DMS79 treated with DMSO at 0.1 percent for 48 hours (cell line): ENCODE results near the gene MMP20.

Experiments
- DNase-seq: peaks from one replicate; lab custom pipeline; 2025; lab: John Stamatoyannopoulos, UW

Gene MMP20

DNA sequence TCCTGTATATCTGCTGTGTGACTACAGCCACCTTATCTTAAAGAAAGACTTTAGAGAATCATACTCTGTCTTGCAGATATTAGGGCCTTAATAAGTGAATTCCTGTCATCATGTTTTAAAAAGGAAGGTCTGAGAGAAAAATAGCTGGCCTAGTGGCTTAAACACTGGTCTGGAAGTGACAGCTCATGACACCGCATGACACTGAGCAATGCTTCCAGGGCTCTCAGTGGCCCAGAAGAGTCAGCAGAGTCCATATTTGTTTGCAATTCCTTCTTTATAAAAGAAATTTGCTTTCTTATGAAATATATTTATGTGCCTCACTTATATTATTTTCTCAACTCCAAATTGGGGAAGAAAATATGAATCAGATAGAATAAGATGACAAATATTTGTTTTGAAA is 33.0 kb downstream of the MMP20 start:
- DNase-seq, result no peak

GRCh38 chr11:102591160-102591718 is 33.9 kb downstream of the MMP20 start:
- DNase-seq, result no peak

DNA sequence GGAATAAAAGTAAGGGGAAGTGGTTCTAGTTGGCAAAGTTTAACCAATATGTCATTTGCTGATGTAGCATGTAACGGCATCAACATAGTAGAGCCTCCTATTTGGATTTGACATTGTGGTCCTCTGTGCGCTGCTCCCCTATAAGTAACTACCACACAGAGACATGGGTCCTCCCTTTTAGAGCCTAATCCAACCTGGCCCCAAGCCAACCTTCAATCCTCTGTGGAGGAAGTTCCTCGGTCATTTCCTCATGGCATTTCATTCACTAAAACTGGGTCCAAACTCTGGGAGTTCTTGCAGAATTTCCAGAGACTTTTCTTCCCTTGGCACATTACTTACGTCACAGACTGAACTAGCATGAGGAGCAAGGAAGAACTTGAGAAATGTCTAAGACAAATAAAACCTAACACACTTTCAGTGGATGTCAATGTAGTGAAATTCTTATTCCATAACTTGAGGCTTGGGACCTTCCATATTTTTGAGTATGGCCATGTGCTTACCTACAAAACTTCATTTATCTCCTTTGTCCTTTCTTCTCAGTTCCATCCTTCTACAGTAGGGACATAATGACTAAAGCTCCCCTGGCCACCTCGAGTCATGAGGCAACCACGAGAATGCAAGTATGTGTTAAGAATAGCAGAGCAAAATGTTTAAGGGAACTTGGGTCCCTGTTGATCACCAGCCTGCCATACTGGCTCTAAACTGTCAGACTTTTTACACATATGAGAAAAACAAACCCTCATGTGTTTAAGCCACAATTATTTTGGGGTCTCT is 34.7 kb downstream of the MMP20 start:
- DNase-seq, result no peak

DNA sequence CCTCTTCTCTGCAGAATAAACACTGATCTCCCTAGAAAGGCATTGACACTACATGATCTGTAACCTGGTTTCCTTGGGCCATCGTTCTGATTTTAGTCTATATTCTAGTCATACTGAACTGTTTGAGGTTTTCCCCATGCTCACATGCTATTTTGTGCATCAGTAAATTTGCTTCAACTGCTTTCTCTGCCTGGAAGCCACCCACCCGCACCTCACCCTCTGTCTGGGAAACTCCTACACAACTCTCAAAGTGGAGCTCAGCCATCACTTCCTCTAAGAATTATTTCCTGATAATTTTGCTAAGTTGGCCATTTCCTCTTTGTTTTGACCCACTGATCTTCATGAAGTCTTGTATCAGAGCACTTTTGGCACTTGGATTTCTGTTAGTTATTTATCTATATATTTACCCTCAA is 36.1 kb downstream of the MMP20 start:
- no peak for DNase-seq

DNA sequence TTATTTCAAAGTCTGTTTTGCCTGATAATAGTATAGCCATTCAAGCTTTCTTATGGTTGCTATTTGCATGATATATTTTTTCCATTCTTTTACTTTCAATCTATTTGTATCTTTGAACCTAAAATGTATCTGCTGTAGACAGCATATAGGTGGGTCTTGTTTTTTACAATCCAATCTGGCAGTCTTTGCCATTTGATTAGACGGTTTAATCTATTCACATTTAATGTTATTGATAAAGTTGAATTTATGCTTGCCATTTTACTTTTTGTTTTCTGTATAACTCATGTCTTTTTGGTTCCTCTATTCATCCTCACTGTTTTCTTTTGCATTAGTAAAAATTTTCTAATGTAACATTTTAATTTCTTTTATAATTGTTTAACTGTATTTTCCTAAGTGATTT is 37.4 kb downstream of the MMP20 start:
- no peak for DNase-seq

DNA sequence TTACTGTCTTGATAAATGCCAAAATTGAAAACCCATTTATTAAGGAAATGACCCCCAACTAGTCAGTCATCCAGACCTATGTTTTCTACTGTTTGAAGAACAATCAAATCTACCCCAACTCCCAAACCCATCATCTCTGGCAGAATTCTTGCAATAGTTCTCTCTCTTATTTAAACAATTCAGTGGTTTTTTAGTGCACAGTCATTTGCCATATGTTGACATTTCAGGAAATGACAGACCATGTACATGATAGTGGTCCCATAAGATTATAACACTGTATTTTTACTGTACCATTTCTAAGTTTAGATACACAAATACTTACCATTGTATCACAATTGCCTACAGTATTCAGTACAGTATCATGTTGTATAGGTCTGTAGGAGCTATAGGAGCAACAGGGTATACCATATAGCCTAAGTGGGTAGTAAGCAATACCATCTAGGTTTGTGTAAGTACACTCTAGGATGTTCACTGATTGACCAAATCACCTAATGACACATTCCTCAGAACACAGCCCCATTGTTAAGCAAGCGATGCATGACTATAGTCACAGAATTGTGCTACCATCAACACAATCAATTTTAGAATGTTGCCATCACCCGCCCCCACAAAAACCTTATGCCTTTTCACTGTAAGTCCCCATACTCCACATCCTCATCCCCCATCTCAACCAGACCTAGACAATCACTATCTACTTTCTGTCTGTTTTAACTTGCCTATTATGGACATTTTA is 41.8 kb downstream of the MMP20 start:
- DNase-seq, result no peak

- DNase-seq, result no peak
These were observed 43.0 kb downstream of the MMP20 start for GRCh38 chr11:102582140-102582539.

GRCh38 chr11:102581066-102581465 is 44.1 kb downstream of the MMP20 start:
- DNase-seq, result no peak

DNA sequence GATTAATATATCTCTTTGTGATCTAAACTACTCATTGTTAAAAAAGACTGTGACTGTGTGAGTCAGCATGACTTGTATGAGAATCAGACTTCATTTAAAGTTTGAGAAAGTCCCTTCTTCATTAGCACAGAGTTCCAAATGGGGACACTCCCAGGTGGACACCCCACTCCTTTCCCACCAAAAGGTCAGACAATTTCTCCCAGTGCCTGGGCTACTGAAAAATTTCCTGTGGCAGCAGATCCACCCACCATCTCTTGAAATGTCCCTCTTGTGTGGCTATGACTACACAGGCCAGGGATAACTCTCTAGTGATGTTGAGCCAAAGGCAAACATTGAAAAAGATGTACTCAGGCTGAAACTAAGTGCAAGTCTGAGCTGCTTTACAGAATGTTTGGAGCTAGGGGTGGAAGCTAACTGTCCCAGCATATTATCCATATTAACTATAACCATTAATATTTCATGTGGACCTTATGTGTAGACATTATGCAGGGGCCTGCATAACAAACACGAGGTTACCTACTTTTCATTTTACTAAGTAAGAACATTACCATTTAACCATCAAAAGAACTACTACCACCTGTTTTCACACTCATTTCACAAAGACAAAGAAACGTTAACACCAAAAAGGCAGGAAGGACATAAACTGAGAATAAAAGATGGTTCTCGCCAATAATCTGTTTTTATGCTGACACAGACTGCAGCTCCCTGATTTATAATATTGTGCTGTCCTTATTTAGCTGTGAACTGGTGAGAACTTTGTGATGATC is 44.8 kb downstream of the MMP20 start:
- no peak for DNase-seq

DNA sequence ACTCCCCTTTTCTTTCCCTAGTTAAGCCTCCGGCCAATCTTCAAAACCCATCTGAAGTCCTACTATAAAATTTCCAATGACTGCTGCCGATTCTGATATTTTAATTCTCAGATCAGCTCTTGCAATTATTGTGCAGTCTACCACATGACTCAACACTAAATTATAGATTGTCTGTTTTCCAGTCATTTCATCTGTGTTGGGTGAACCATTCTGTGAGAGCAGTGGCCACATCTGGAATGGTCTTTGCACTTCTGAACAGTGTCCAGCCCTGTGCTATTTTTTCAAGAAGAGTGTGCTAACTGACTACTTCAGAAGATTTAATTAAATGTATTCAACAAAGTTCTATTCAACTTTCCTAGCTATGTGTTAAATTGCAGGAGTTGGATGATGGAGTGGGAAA is 47.4 kb downstream of the MMP20 start:
- DNase-seq, result no peak

- DNase-seq, result no peak
These were observed 48.0 kb downstream of the MMP20 start for GRCh38 chr11:102577182-102577581.

DNA sequence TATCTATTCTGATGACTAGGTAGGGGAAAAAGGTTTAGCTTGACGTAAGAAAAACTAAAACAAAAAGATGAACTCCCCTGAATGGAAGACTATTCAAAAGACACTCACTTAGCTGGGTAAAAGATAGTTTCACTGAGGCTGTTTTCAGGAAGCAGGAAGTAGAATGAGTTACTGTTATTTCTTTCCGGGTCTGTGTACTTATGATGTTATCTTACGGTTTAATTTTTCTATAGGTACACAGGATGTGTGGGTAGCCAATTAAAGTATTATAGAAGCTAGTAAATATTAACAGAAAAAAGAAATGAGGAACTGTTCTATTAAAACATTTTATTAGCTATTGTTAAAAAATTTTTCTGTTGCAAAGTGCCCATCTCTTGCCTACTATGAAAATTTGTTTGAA is 48.8 kb downstream of the MMP20 start:
- no peak for DNase-seq

DNA sequence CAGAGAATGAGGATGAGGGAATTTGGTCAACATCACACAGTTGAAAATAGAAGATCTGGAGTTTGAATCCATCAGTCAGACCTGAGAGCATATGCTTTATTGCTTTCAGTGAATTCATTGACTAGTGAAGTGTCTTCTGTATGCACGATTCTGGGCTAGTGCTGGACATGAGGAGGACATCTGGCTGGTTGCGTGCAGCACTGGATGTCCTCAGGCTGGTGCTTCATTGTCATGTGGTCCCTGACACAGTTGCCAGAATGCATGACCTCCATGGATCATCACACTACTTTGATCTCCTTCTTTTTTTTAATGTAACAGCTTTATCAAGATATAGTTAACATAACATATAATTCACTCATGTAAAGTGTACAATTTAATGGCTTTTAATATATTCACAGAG is 50.1 kb downstream of the MMP20 start:
- no peak for DNase-seq

- no peak for DNase-seq
These were observed 51.3 kb downstream of the MMP20 start for GRCh38 chr11:102573851-102574250.

DNA sequence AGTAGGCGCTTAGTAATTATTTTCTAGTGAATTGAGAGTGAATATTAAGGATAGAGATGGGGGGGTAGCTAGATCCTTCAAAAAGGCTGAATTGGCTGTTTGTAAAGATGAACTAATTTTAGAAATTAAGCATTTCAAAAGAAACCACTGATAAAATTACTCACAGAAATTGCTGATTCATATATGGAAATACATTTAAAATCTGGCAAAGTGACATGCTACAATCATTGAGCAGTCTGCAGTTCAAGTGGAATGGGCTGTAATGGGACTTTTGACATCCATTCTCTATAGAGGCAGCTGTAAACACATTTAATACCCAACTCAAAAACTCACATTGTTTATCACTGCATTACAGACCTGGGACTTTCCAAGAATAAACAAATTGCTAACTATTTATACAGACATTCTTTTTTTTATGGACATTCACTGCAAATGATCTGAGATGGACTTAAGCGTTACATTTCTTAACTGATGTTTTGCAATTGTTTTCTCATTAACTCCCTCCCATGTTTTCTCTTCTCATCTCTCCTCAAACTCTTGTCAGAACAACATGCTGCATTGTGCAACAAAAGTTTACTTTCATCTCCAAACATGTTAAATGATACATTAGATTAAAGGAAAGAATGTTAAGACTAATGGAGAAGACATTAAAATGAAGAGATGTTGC is 52.4 kb downstream of the MMP20 start:
- DNase-seq, result no peak

- DNase-seq, result no peak
These were observed 56.3 kb downstream of the MMP20 start for GRCh38 chr11:102568851-102569250.

DNA sequence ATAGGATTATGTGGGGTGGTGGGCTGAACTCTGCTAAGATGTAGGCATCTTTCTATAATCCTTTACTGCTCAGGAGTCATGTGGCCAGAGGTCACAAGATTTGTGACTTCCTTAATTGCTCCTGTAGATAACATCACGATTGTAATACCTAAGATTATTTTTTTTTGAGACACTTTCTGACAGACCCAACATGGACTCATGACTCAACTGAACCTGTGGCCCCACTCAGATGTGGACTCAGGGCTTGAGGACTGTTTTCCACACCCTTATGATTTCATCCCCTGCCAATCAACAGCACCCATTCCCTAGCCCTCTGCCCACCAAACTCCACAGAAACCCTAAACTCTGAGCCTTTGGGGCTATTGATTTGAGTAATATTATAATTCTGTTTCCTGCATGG is 59.0 kb downstream of the MMP20 start:
- no peak for DNase-seq

- DNase-seq, result no peak
These were observed 61.0 kb downstream of the MMP20 start for GRCh38 chr11:102564110-102564509.

DNA sequence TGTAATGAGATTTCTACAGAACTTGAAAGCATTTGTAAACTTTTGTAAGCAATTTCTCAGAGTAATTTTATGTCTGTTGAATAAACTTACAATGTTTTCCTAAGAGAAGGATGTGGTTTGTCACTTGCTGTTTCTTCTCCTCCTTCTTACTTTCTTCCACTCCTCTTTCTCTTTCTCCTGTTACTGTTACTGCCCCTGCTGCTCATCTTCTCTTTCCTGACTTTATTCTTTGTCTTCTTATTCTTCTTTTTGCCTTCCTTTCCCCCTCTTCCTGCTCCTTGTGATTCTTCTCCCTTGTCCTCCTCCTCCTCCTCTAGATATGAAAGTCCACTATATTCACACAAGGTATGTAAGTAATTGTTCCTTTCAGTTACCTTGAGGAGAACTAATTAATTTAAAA is 63.5 kb downstream of the MMP20 start:
- no peak for DNase-seq

GRCh38 chr11:102560555-102561011 is 64.5 kb downstream of the MMP20 start:
- no peak for DNase-seq

- no peak for DNase-seq
These were observed 65.3 kb downstream of the MMP20 start for GRCh38 chr11:102559839-102560238.

- no peak for DNase-seq
These were observed 70.0 kb downstream of the MMP20 start for GRCh38 chr11:102555091-102555490.
